Posterior vena cava (tissue), 2 donors: ENCODE results near the gene SYT5. TPM values are rescaled to one million over a fixed set of nuclear protein-coding genes. Genes with fewer than 3 reads are reported as not detected.

Experiments
- microRNA-seq, 2 donors: library from miRNA; unstranded; fragments of <30 nt; microRNA quantifications; one replicate each; pipeline ENCODE4 v1.2.0, GENCODE V29; 2020 to 2021; ENCODE audit warnings: borderline microRNAs expressed in 2 of 2
- total RNA-seq, 2 donors: library from RNA; stranded (reverse); fragmentation: NEBNext Ultra II Directional; extraction: Animal tissue kit (Norgen Biotek cat#: 25700); gene quantifications; one replicate each; pipeline ENCODE4 v1.2.1, GENCODE V29; 2021
- donor health status: DM: yes; HTN: yes; CAD: no.
- donor health status: DM: yes; HTN: yes; CAD: no.

Gene SYT5
- total RNA-seq, 2 donors from 2014 or later, result not detected

Small RNA genes lying within 50 kb of the gene (microRNA-seq; reads per million reads assigned to microRNA genes)
- 0 reads per million in 2 donors for gene MIR7975

Other genes starting within 250 kb of the SYT5 start
- not detected for gene NLRP7, start 232.8 kb downstream of the SYT5 start, total RNA-seq
- 1 to 10 TPM in 1 of 2 donors, under 1 TPM in 1; 0.29 to 3.0 TPM for gene NLRP2, start 213.9 kb downstream of the SYT5 start, total RNA-seq
- gene GP6, start 142.0 kb downstream of the SYT5 start, total RNA-seq, result under 1 TPM in 1 of 2 donors, not detected in 1; 0.19 TPM
- gene RDH13, start 117.1 kb downstream of the SYT5 start, total RNA-seq, result 1 to 10 TPM; 7.8 to 8.1 TPM
- gene EPS8L1, start 104.4 kb downstream of the SYT5 start, total RNA-seq, result 1 to 10 TPM in 1 of 2 donors, under 1 TPM in 1; 0.38 to 2.1 TPM
- gene PPP1R12C, start 62.7 kb downstream of the SYT5 start, total RNA-seq, result 100 to 1,000 TPM; 207 to 252 TPM
- not detected for gene TNNT1, start 31.1 kb downstream of the SYT5 start, total RNA-seq
- not detected for gene TNNI3, start 22.6 kb downstream of the SYT5 start, total RNA-seq
- not detected for gene DNAAF3, start 13.7 kb downstream of the SYT5 start, total RNA-seq
- gene PTPRH, start 29.2 kb upstream of the SYT5 start, total RNA-seq, result 1 to 10 TPM in 1 of 2 donors, under 1 TPM in 1; 0.81 to 1.6 TPM
- gene TMEM86B, start 48.5 kb upstream of the SYT5 start, total RNA-seq, result 1 to 10 TPM; 1.6 to 1.7 TPM
- gene PPP6R1, start 78.7 kb upstream of the SYT5 start, total RNA-seq, result 10 to 100 TPM; 40.6 to 46.0 TPM
- gene HSPBP1, start 99.8 kb upstream of the SYT5 start, total RNA-seq, result 10 to 100 TPM; 19.8 to 20.1 TPM
- 1 to 10 TPM; 7.2 to 9.2 TPM for gene BRSK1, start 103.7 kb upstream of the SYT5 start, total RNA-seq
- gene TMEM150B, start 145.1 kb upstream of the SYT5 start, total RNA-seq, result 1 to 10 TPM; 1.9 to 5.4 TPM
- gene KMT5C, start 159.6 kb upstream of the SYT5 start, total RNA-seq, result 1 to 10 TPM; 3.9 to 6.3 TPM
- gene COX6B2, start 174.4 kb upstream of the SYT5 start, total RNA-seq, result 1 to 10 TPM in 1 of 2 donors, not detected in 1; 1.3 TPM
- not detected for gene GARIN5B, start 183.0 kb upstream of the SYT5 start, total RNA-seq
- not detected for gene IL11, start 190.2 kb upstream of the SYT5 start, total RNA-seq
- not detected for gene TMEM190, start 196.5 kb upstream of the SYT5 start, total RNA-seq
- gene TMEM238, start 204.0 kb upstream of the SYT5 start, total RNA-seq, result under 1 TPM; 0.69 to 0.90 TPM
- 1,000 to 10,000 TPM in 1 of 2 donors, 100 to 1,000 TPM in 1; 882 to 1,056 TPM for gene RPL28, start 205.6 kb upstream of the SYT5 start, total RNA-seq
- 10 to 100 TPM; 17.6 to 23.3 TPM for gene UBE2S, start 227.5 kb upstream of the SYT5 start, total RNA-seq